Anterior cingulate cortex (tissue), 58 donors: Measurements from ENCODE around the gene ZNF433.
"Not testable (repeated sequence)": the region's sequence is repeated elsewhere in the genome, so short reads cannot be mapped to it uniquely, and the experiment has no call there.

Experiments
- DNase-seq, 58 donors: peaks; one replicate each; lab custom pipeline; 2025; lab: John Stamatoyannopoulos, UW

The ZNF433 gene

DNA sequence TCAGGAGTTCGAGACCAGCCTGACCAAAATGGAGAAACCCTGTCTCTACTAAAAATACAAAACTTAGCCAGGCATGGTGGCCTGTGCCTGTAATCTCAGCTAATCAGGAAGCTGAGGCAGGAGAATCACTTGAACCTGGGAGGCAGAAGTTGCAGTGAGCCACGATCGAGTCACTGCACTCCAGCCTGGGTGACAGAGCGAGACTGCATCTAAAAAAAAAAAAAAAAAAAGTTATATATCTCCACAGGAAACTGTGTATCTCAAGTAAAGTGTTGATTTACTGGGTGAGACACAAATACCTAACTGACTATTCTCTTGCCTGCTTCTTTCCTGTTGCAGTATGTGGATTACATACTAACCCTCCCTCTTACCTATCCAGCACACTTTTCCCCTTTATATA, 43.6 kb downstream of the ZNF433 start:
- not testable (repeated sequence) for DNase-seq

DNA sequence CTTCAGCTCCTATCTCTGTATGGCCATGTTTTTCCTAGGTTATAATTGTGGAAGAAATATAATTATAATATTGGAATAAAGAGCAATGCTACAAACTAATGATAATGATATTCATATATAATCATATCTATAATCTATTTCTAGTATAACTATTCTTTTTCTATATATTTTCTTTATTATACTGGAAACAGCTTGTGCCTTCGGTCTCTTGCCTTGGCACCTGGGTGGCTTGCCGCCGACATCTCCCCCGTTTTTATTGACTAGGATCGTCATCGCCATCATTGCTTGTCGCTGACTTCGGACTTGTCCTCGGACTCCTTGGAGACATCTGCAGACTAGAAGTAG, 46.4 kb downstream of the ZNF433 start:
- no peak for DNase-seq

- DNase-seq = peak; percentile 23 to 96 (median 84)
Observed at GRCh38 chr19:11987405-11988281, 47.8 kb downstream of the ZNF433 start.

- DNase-seq = no peak
Observed at GRCh38 chr19:11986754-11987153, 48.7 kb downstream of the ZNF433 start.

DNA sequence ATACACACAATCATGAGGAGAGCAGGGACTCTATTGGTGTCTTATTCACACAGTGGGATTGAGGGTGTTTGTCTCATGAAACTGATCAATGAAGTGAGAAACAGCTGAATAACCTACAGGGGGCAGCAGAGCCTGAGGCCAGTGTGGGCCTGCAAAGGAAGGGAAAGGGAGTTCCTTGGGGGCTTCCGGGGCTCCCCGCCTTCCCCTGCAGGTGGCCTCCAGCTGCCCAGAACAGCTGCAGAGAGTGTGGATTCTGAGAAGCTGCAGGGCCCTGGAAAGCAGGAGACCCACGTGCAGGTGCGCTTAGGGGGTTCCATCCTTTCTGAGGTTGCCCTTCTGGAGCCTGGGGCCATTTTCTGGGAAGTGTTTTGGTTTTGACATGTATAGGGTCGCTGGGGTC, 50.5 kb downstream of the ZNF433 start:
- DNase-seq = no peak

GRCh38 chr19:11982526-11982925, 53.0 kb downstream of the ZNF433 start:
- no peak for DNase-seq

DNA sequence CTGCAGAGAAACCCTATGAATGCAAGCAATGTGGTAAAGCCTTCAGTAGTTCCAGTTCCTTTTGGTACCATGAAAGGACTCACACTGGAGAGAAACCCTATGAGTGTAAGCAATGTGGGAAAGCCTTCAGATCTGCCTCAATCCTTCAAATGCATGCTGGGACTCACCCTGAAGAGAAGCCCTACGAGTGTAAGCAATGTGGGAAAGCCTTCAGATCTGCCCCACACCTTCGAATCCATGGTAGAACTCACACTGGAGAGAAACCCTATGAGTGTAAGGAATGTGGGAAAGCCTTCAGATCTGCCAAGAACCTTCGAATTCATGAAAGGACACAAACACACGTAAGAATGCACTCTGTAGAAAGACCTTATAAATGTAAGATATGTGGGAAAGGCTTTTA, 56.0 kb downstream of the ZNF433 start:
- DNase-seq = no peak

- no peak for DNase-seq
Observed at GRCh38 chr19:11978492-11979100, 56.9 kb downstream of the ZNF433 start.

GRCh38 chr19:11973019-11973810, 62.3 kb downstream of the ZNF433 start:
- no peak for DNase-seq

- DNase-seq = no peak
Observed at GRCh38 chr19:11971041-11971440, 64.4 kb downstream of the ZNF433 start.

DNA sequence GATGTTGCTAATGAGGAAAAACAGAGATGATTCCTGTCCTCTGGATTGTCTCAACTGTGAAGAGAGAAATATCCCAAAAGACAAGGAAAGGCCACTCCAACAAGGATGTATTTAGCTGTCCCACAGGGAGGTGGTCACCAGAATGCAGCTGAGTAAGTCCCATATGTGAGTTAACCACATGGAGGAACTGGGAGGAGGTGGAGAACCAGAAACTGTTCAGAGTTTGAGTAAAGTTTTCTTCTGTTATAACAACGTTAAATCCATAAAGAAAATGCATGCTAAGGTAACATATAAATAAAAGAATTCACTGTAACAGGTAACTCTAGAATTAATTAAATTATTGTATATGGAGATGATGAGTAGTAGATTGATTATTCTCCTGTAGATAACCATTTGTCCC, 65.3 kb downstream of the ZNF433 start:
- DNase-seq = no peak

DNA sequence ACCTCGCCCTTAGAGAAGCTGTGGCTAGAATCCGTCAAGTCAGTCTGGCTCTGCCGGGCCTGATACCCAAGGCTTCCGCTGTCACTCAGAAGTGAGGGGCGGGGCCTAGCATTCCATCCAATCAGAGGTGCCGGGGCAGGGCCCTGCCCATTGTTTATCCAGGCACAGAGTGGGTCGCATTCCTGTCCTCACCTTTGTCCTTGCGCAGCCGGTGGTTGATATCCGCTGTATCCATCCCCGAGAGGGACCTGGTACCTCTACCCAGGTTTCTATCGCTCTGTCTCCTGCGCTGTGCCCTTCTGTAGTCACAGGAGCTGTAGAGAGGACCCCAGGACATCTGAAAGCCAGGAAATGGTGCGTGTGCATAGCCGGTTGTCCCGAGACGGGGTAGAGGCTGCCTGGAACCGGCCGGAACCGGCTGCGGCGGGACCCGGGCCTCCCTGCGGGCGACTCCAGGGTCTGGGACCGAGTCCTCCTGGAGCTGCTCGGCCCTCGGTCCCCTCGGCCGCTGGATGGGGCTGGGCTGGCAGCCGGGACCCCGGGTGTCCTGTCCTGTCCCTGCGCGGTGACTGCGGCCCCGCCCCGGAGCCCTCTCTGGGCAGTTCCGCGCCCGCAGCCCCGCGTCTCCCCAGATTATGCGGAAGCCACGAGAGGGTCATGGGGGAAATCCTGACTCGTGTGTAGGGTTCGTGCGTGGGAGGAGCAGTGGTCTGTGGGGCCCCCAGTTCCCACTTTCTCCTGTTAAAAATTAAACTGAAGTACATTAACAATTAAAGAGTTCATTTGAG, 70.4 kb downstream of the ZNF433 start, which contains the start of gene ZNF763:
ZNF763 (plus strand) TSS at position 183 of the 788 bp plus-strand sequence; CDS start at position 352, 169 bp downstream.
- peak; percentile 35 to 95 (median 86) for DNase-seq
